Kidney (tissue), 14 donors: Measurements from ENCODE around the gene KHDC1. TPM values are rescaled to one million over a fixed set of nuclear protein-coding genes. Genes with fewer than 3 reads are reported as not detected.

ENCODE experiments used
- DNase-seq, 5 donors: peaks; one replicate each; pipeline ENCODE4 v3.0.0-alpha.2; 2013 to 2020
- FAIRE-seq: peaks from 2 replicates; lab custom pipeline; 2012; peaks lifted over from hg19 to GRCh38; lab: Jason Lieb, UNC
- H3K27ac ChIP-seq, 2 donors: one replicate each; pipeline ENCODE4 v1.7.0; 2013; ENCODE audit warnings: low read depth in 2 of 2, low read length in 2 of 2, inconsistent platforms in 1 of 2
- H3K27me3 ChIP-seq: one replicate; pipeline ENCODE4 v1.7.1; 2013; ENCODE audit warnings: low read length, inconsistent platforms; ENCODE audit not compliant: control insufficient read depth, insufficient read depth
- H3K36me3 ChIP-seq, 3 donors: one replicate each; pipeline versions ENCODE4 v1.7.0 to v1.7.1; 2013; ENCODE audit warnings: low read length in 3 of 3, control low read depth in 1 of 3, inconsistent platforms in 1 of 3; ENCODE audit not compliant: insufficient read depth in 3 of 3, control insufficient read depth in 2 of 3
- H3K4me1 ChIP-seq, 3 donors: one replicate each; pipeline versions ENCODE4 v1.7.0 to v1.7.1; 2013; ENCODE audit warnings: low read length in 3 of 3, inconsistent platforms in 1 of 3, low read depth in 1 of 3; ENCODE audit not compliant: control insufficient read depth in 2 of 3, insufficient read depth in 2 of 3
- H3K4me3 ChIP-seq, 3 donors: one replicate each; pipeline versions ENCODE4 v1.7.0 to v1.8.1; 2013; ENCODE audit warnings: low read length in 3 of 3, control low read depth in 1 of 3, inconsistent platforms in 1 of 3
- H3K9ac ChIP-seq, 3 donors: one replicate each; pipeline versions ENCODE4 v1.7.0 to v1.7.1; 2013; ENCODE audit warnings: low read length in 3 of 3, control low read depth in 1 of 3, inconsistent platforms in 1 of 3
- H3K9me3 ChIP-seq, 3 donors: one replicate each; pipeline versions ENCODE4 v1.7.0 to v1.7.1; 2013; ENCODE audit warnings: low read length in 3 of 3, control low read depth in 1 of 3, inconsistent platforms in 1 of 3; ENCODE audit not compliant: control insufficient read depth in 2 of 3, insufficient read depth in 1 of 3
- CTCF ChIP-seq: IDR thresholded peaks from 3 replicates; pipeline ENCODE4 v1.5.1; 2012; ENCODE audit warnings: mild to moderate bottlenecking, moderate library complexity, borderline replicate concordance; ENCODE audit not compliant: insufficient read depth; ENCODE audit errors: extremely low read depth
- intact Hi-C: fragments of 100-400 bp; cut with DNase I; formaldehyde crosslinking; loops from one replicate; pipeline ENCODE4 v1.11.1; 2022
- polyA plus RNA-seq: library from polyadenylated mRNA; stranded (reverse); fragments of 350-450 nt; fragmentation: Illumina TruSeq; extraction: RNeasy Lipid Tissue Mini Kit (QIAGEN cat#74804); gene quantifications from one replicate; pipeline ENCODE4 v1.2.3, GENCODE V29; 2014; ENCODE audit warnings: low read depth, low replicate concordance; ENCODE audit not compliant: insufficient read depth
- total RNA-seq: library from RNA; stranded (reverse); fragmentation: NEBNext Ultra II Directional; extraction: Animal tissue kit (Norgen Biotek cat#: 25700); gene quantifications from one replicate; pipeline ENCODE4 v1.2.1, GENCODE V29; 2021
- donor health status: control.
- donor health status: control.
- donor health status: control.
- donor health status: control.
- donor health status: control.
- donor health status: DM: yes; HTN: yes; CAD: no.
- donor health status: Normal renal cell carcinoma (clear cell type).

KHDC1 gene
- total and polyA plus RNA-seq, 2 donors from 2014 or later: 1.0 to 1.7 TPM

GRCh38 chr6:73252703-73253102, 10.3 kb downstream of the KHDC1 start:
- intact Hi-C loops: no loop called here
- H3K9me3 ChIP-seq: no peaks in the 10 kb centered on the region
- no peaks in the 10 kb centered on the region for H3K4me1 ChIP-seq
- DNase-seq (no peak), FAIRE-seq (no peak)
- H3K9ac ChIP-seq: no peak overlapping the region
- no peak for TF ChIP-seq CTCF
- H3K4me3 ChIP-seq: no peak overlapping the region
- H3K27me3 ChIP-seq: no peaks in the 10 kb centered on the region
- no peaks in the 10 kb centered on the region for H3K36me3 ChIP-seq
- no peak overlapping the region for H3K27ac ChIP-seq

- H3K4me3 ChIP-seq: no peak overlapping the region
- H3K9ac ChIP-seq: no peak overlapping the region
- no peaks in the 10 kb centered on the region for H3K36me3 ChIP-seq
- H3K4me1 ChIP-seq: no peaks in the 10 kb centered on the region
- TF ChIP-seq CTCF: no peak
- no peak for FAIRE-seq
- intact Hi-C loops: no loop called here
- DNase-seq: no peak
- H3K27ac ChIP-seq: no peak overlapping the region
- H3K27me3 ChIP-seq: no peaks in the 10 kb centered on the region
- no peaks in the 10 kb centered on the region for H3K9me3 ChIP-seq
Observed at GRCh38 chr6:73250016-73250415, 13.0 kb downstream of the KHDC1 start.

- Histone ChIP-seq H3K27me3 (no peaks in the 10 kb centered on the region), H3K9ac (no peak overlapping the region), H3K9me3 (no peaks in the 10 kb centered on the region), H3K4me3 (no peak overlapping the region), H3K27ac (no peak overlapping the region), H3K36me3 (no peaks in the 10 kb centered on the region), H3K4me1 (no peaks in the 10 kb centered on the region)
- peak in 3 of 5 donors; percentile 32 to 72 (median 67) for DNase-seq
- intact Hi-C loops: no loop called here
- TF ChIP-seq CTCF: no peak
- FAIRE-seq: no peak
Observed at GRCh38 chr6:73248192-73248903, 14.6 kb downstream of the KHDC1 start.
